Mammary epithelial cell (primary cell): ENCODE measurements around the gene RPL27A.

ENCODE experiments used
- CTCF ChIP-seq, 2 donors: IDR thresholded peaks in 1 of 2; conservative IDR thresholded peaks in 1 of 2; 2 replicates each; pipeline ENCODE4 v1.5.1; 2011 to 2012; ENCODE audit warnings: inconsistent platforms in 2 of 2, low read length in 2 of 2, mild to moderate bottlenecking in 2 of 2, control low read depth in 1 of 2, low read depth in 1 of 2; ENCODE audit not compliant: insufficient read depth in 1 of 2; ENCODE audit errors: extremely low read depth in 1 of 2
- EZH2 ChIP-seq: IDR thresholded peaks from 2 replicates; pipeline ENCODE4 v1.6.1; 2012; ENCODE audit warnings: low read length, inconsistent platforms, borderline replicate concordance

- TF ChIP-seq CTCF (conservative IDR thresholded peaks at IDR 0.05 in 1 of 2, IDR thresholded peaks at IDR 0.05 in 1 of 2; ENCODE audit: extremely low read depth in 1 of 2, insufficient read depth in 1 of 2, low read depth in 1 of 2, low read length in 2 of 2): no peak
- no peak for TF ChIP-seq EZH2
Observed at GRCh38 chr11:8686325-8686724, 3.7 kb downstream of the RPL27A start.
